ENCODE measurements around the gene RP2. TPM values are rescaled to one million over a fixed set of nuclear protein-coding genes. Genes with fewer than 3 reads are reported as not detected.
A peak's percentile ranks its signal among the peaks of the same experiment; 100 is the strongest.

The RP2 gene
- total RNA-seq, 2 donors from 2014 or later: 6.0 to 7.6 TPM

GRCh38 chrX:46918434-46918833, 81.6 kb downstream of the RP2 start:
- intact Hi-C loops (cut with DNase I): loop anchor here (10.0 kb wide), 1 partner anchor 46 kb away; no protein-coding TSS in a partner anchor
- WGBS: 83% methylated on average over 1 of the region's 1 CpG
- H3K4me1 ChIP-seq (replicated peaks): no peaks in the 10 kb centered on the region
- TF ChIP-seq CTCF (IDR thresholded peaks at IDR 0.05) (no peak), POLR2AphosphoS5 (IDR thresholded peaks at IDR 0.05) (peak; percentile 17)
- H3K27ac ChIP-seq: no peak overlapping the region
- no peaks in the 10 kb centered on the region for H3K9me3 ChIP-seq
- peak; percentile 4 for DNase-seq (ENCODE audit: low spot score)
- no peak overlapping the region for H3K4me3 ChIP-seq
- H3K27me3 ChIP-seq (replicated peaks; ENCODE audit: insufficient read depth): no peaks in the 10 kb centered on the region
- no peaks in the 10 kb centered on the region for H3K36me3 ChIP-seq

GRCh38 chrX:46920235-46920634, 83.4 kb downstream of the RP2 start:
- no peaks in the 10 kb centered on the region for H3K27me3 ChIP-seq (replicated peaks; ENCODE audit: insufficient read depth)

GRCh38 chrX:46922611-46923010, 85.8 kb downstream of the RP2 start:
- 86% methylated on average over 1 of the region's 1 CpG for WGBS
- Histone ChIP-seq H3K27ac (no peak overlapping the region), H3K4me1 (replicated peaks) (no peaks in the 10 kb centered on the region), H3K36me3 (no peaks in the 10 kb centered on the region), H3K4me3 (no peak overlapping the region), H3K9me3 (no peaks in the 10 kb centered on the region), H3K27me3 (replicated peaks; ENCODE audit: insufficient read depth) (no peaks in the 10 kb centered on the region)
- intact Hi-C loops (cut with DNase I): no loop called here
- DNase-seq (ENCODE audit: low spot score): no peak
- TF ChIP-seq POLR2A (IDR thresholded peaks at IDR 0.05) (no peak), POLR2AphosphoS5 (IDR thresholded peaks at IDR 0.05) (no peak), CTCF (IDR thresholded peaks at IDR 0.05) (no peak)

More at GRCh38 chrX:46920235-46920634, 83.4 kb downstream of the RP2 start:
- 72% methylated on average over 4 of the region's 4 CpGs for WGBS
- Histone ChIP-seq H3K4me3 (no peak overlapping the region), H3K27ac (no peak overlapping the region), H3K4me1 (replicated peaks) (no peaks in the 10 kb centered on the region), H3K9me3 (no peaks in the 10 kb centered on the region), H3K36me3 (no peaks in the 10 kb centered on the region)
- TF ChIP-seq POLR2AphosphoS5 (IDR thresholded peaks at IDR 0.05) (no peak), POLR2A (IDR thresholded peaks at IDR 0.05) (no peak), CTCF (IDR thresholded peaks at IDR 0.05) (no peak)
- intact Hi-C loops (cut with DNase I): no loop called here
- DNase-seq (ENCODE audit: low spot score): no peak

GRCh38 chrX:46927718-46928117, 90.9 kb downstream of the RP2 start:
- DNase-seq (ENCODE audit: low spot score): no peak
- WGBS: 100% methylated on average over 3 of the region's 3 CpGs
- no peak overlapping the region for H3K27ac ChIP-seq
- no peaks in the 10 kb centered on the region for H3K9me3 ChIP-seq
- intact Hi-C loops (cut with DNase I): no loop called here
- H3K27me3 ChIP-seq (replicated peaks; ENCODE audit: insufficient read depth): no peaks in the 10 kb centered on the region
- no peaks in the 10 kb centered on the region for H3K36me3 ChIP-seq
- TF ChIP-seq POLR2AphosphoS5 (IDR thresholded peaks at IDR 0.05): no peak
- TF ChIP-seq POLR2A (IDR thresholded peaks at IDR 0.05): no peak
- TF ChIP-seq CTCF (IDR thresholded peaks at IDR 0.05): no peak
- H3K4me1 ChIP-seq (replicated peaks): no peaks in the 10 kb centered on the region
- H3K4me3 ChIP-seq: no peak overlapping the region

GRCh38 chrX:46929439-46930261, 92.8 kb downstream of the RP2 start:
- Histone ChIP-seq H3K27ac (no peak overlapping the region), H3K27me3 (replicated peaks; ENCODE audit: insufficient read depth) (no peaks in the 10 kb centered on the region), H3K4me3 (no peak overlapping the region), H3K4me1 (replicated peaks) (no peaks in the 10 kb centered on the region), H3K9me3 (no peaks in the 10 kb centered on the region), H3K36me3 (no peaks in the 10 kb centered on the region)
- WGBS: 74% methylated on average over 3 of the region's 3 CpGs
- TF ChIP-seq POLR2AphosphoS5 (IDR thresholded peaks at IDR 0.05): no peak
- no peak for TF ChIP-seq CTCF (IDR thresholded peaks at IDR 0.05)
- TF ChIP-seq POLR2A (IDR thresholded peaks at IDR 0.05): no peak
- no peak for DNase-seq (ENCODE audit: low spot score)
- intact Hi-C loops (cut with DNase I): no loop called here
